Ovary (tissue), 3 donors: ENCODE data around the gene SNX24.

Experiments
- CTCF ChIP-seq, 3 donors: fragments of 450-650 bp in 2 of 3; fragments of 200-600 bp in 1 of 3; IDR thresholded peaks; one replicate each; pipeline versions ENCODE4 v1.5.1 to v1.8.0; 2016 to 2022; ENCODE audit warnings: antibody characterized with exemption in 3 of 3, mild to moderate bottlenecking in 1 of 3
- EP300 ChIP-seq: sonication (generic); formaldehyde crosslinking; IDR thresholded peaks from one replicate; pipeline ENCODE4 v1.6.1; 2017; ENCODE audit warnings: antibody characterized with exemption
- POLR2A ChIP-seq: fragments of 450-650 bp; IDR thresholded peaks from one replicate; pipeline ENCODE4 v1.6.1; 2017; ENCODE audit warnings: antibody characterized with exemption, mild to moderate bottlenecking, moderate library complexity
- donor health status: DM: no; HTN: no; CAD: no.

- TF ChIP-seq CTCF (IDR thresholded peaks at IDR 0.05), result no peak
- TF ChIP-seq EP300, result no peak
- TF ChIP-seq POLR2A, result no peak
These were observed 122.2 kb downstream of the SNX24 start for GRCh38 chr5:122967625-122968024.
